HepG2 (cell line): ENCODE results near the gene NOXO1. TPM values are rescaled to one million over a fixed set of nuclear protein-coding genes. Genes with fewer than 3 reads are reported as not detected.

Experiments
- DMAP1 ChIP-seq: IDR thresholded peaks from 2 replicates; pipeline ENCODE4 v1.6.1; 2016
- ELF3 ChIP-seq: IDR thresholded peaks from 2 replicates; pipeline ENCODE4 v1.6.1; 2016; ENCODE audit warnings: missing genetic modification reagents, missing compliant biosample characterization
- HINFP ChIP-seq: sonication (generic); formaldehyde crosslinking; IDR thresholded peaks from 2 replicates; pipeline ENCODE4 v1.4.0; 2020; ENCODE audit warnings: low read depth, mild to moderate bottlenecking, missing genetic modification reagents
- JUND ChIP-seq: sonication (generic); formaldehyde crosslinking; IDR thresholded peaks from 2 replicates; pipeline ENCODE4 v1.8.0; 2022; ENCODE audit warnings: mild to moderate bottlenecking, missing genetic modification reagents
- KLF15 ChIP-seq: sonication (generic); formaldehyde crosslinking; IDR thresholded peaks from 2 replicates; pipeline ENCODE4 v1.8.1; 2023; ENCODE audit warnings: borderline replicate concordance, mild to moderate bottlenecking, inconsistent platforms, missing genetic modification reagents, mixed read lengths
- MAZ ChIP-seq, 2 experiments: sonication (generic) in 1 of 2; formaldehyde crosslinking in 1 of 2; IDR thresholded peaks; 2 replicates each; pipeline versions ENCODE4 v1.5.0 to v1.6.1; 2012 to 2020; ENCODE audit warnings: low read depth in 2 of 2, mild to moderate bottlenecking in 2 of 2, borderline replicate concordance in 1 of 2, improper control_type of control experiment in 1 of 2, low read length in 1 of 2, missing genetic modification reagents in 1 of 2, moderate library complexity in 1 of 2
- NR2F1 ChIP-seq, 2 experiments: fragments of 450-650 bp in 1 of 2; formaldehyde crosslinking in 1 of 2; IDR thresholded peaks; 2 replicates each; pipeline versions ENCODE4 v1.5.0 to v1.6.1; 2016 to 2020; ENCODE audit warnings: mild to moderate bottlenecking in 1 of 2, missing compliant biosample characterization in 1 of 2, missing genetic modification reagents in 1 of 2, moderate library complexity in 1 of 2
- PHF5A ChIP-seq: IDR thresholded peaks from one replicate; pipeline ENCODE4 v1.6.1; 2018; ENCODE audit warnings: low read depth, missing genetic modification reagents; ENCODE audit not compliant: unreplicated experiment
- SAP130 ChIP-seq: IDR thresholded peaks from 2 replicates; pipeline ENCODE4 v1.6.1; 2016; ENCODE audit warnings: low read depth
- SPEN ChIP-seq: sonication (generic); formaldehyde crosslinking; IDR thresholded peaks from 2 replicates; pipeline ENCODE4 v1.5.1; 2020; ENCODE audit warnings: low read depth, mild to moderate bottlenecking, missing genetic modification reagents
- ZBTB33 ChIP-seq: sonication (generic); formaldehyde crosslinking; IDR thresholded peaks from 2 replicates; pipeline ENCODE4 v1.4.0; 2020; ENCODE audit warnings: missing genetic modification reagents
- ZBTB38 ChIP-seq: sonication (generic); formaldehyde crosslinking; IDR thresholded peaks from 2 replicates; pipeline ENCODE4 v1.5.1; 2020; ENCODE audit warnings: mild to moderate bottlenecking, missing genetic modification reagents
- ZBTB42 ChIP-seq: sonication (generic); formaldehyde crosslinking; IDR thresholded peaks from 2 replicates; pipeline ENCODE4 v1.5.0; 2020; ENCODE audit warnings: mild to moderate bottlenecking, missing genetic modification reagents
- ZNF121 ChIP-seq: sonication (generic); formaldehyde crosslinking; IDR thresholded peaks from 2 replicates; pipeline ENCODE4 v1.5.0; 2020; ENCODE audit warnings: mild to moderate bottlenecking, missing genetic modification reagents
- ZNF296 ChIP-seq: sonication (generic); formaldehyde crosslinking; conservative IDR thresholded peaks from 2 replicates; pipeline ENCODE4 v1.5.0; 2020; ENCODE audit warnings: mild to moderate bottlenecking, missing genetic modification reagents
- ZNF569 ChIP-seq: sonication (generic); formaldehyde crosslinking; IDR thresholded peaks from 2 replicates; pipeline ENCODE4 v1.5.0; 2020; ENCODE audit warnings: mild to moderate bottlenecking, missing genetic modification reagents, moderate library complexity, borderline replicate concordance
- ZNF691 ChIP-seq: sonication (generic); formaldehyde crosslinking; IDR thresholded peaks from 2 replicates; pipeline ENCODE4 v1.4.0; 2020; ENCODE audit warnings: missing genetic modification reagents, low read depth, mild to moderate bottlenecking, borderline replicate concordance
- ZNF7 ChIP-seq: IDR thresholded peaks from 2 replicates; pipeline ENCODE4 v1.6.1; 2016; ENCODE audit warnings: missing biosample characterization, missing genetic modification reagents
- ZSCAN22 ChIP-seq: sonication (generic); formaldehyde crosslinking; IDR thresholded peaks from 2 replicates; pipeline ENCODE4 v1.4.0; 2020; ENCODE audit warnings: mild to moderate bottlenecking, missing genetic modification reagents
- polyA plus RNA-seq, 8 experiments: library from polyadenylated mRNA; depleted of rRNA in 3 of 8; stranded (reverse) in 7 of 8; unstranded in 1 of 8; fragments of >200 nt; fragmentation: Illumina TruSeq in 4 of 8; extraction: Trizol in 4 of 8; gene quantifications; 2 replicates each; pipeline versions ENCODE4 v1.2.1 to v1.2.3, GENCODE V29; 2011 to 2016; ENCODE audit warnings: low read depth in 4 of 8, missing spikeins in 1 of 8, mixed read lengths in 1 of 8; ENCODE audit not compliant: insufficient read depth in 1 of 8
- total RNA-seq, 5 experiments: library from RNA; depleted of rRNA; stranded (reverse); fragments of >200 nt; fragmentation: Illumina TruSeq; extraction: Trizol; gene quantifications; 2 replicates each; pipeline ENCODE4 v1.2.3, GENCODE V29; 2016; ENCODE audit warnings: low read depth in 1 of 5
- TF ChIP-seq, protein P1 (sequence below): sonication (generic); formaldehyde crosslinking; conservative IDR thresholded peaks from 2 replicates; pipeline ENCODE4 v1.8.0; 2022; ENCODE audit warnings: missing genetic modification reagents
- TF ChIP-seq, protein P2 (sequence below): sonication (generic); formaldehyde crosslinking; IDR thresholded peaks from 2 replicates; pipeline ENCODE4 v1.4.0; 2020; ENCODE audit warnings: missing genetic modification reagents, mild to moderate bottlenecking, borderline replicate concordance

The NOXO1 gene
- total and polyA plus RNA-seq, 2 of the 13 experiments (the other 11 are each of a cell fraction or from before 2014, with no cell fraction given), result 0.69 to 1.4 TPM

GRCh38 chr16:2016407-2016922 lies 35.2 kb upstream of the NOXO1 start (continued):
- TF ChIP-seq MAZ (IDR thresholded peaks at IDR 0.05; ENCODE audit: borderline replicate concordance, low read depth, low read length) (no peak), MAZ (CRISPR knock-in tag; IDR thresholded peaks at IDR 0.05; ENCODE audit: low read depth) (no peak), JUND (CRISPR knock-in tag) (no peak), ZNF691 (CRISPR knock-in tag) (no peak), SPEN (CRISPR knock-in tag) (no peak), HINFP (CRISPR knock-in tag) (no peak), SAP130 (CRISPR knock-in tag) (peak; percentile 40), DMAP1 (CRISPR knock-in tag) (no peak), ZBTB42 (CRISPR knock-in tag) (no peak), ZBTB38 (CRISPR knock-in tag) (no peak), NR2F1 (CRISPR knock-in tag; IDR thresholded peaks at IDR 0.05) (no peak), ZNF569 (CRISPR knock-in tag) (no peak), ZNF296 (CRISPR knock-in tag) (no peak), ZNF7 (no peak), ELF3 (no peak), ZBTB33 (CRISPR knock-in tag) (no peak), ZNF121 (CRISPR knock-in tag) (peak; percentile 85), PHF5A (CRISPR knock-in tag) (no peak), KLF15 (no peak), ZSCAN22 (CRISPR knock-in tag) (no peak)
- TF ChIP-seq, protein P1, sequence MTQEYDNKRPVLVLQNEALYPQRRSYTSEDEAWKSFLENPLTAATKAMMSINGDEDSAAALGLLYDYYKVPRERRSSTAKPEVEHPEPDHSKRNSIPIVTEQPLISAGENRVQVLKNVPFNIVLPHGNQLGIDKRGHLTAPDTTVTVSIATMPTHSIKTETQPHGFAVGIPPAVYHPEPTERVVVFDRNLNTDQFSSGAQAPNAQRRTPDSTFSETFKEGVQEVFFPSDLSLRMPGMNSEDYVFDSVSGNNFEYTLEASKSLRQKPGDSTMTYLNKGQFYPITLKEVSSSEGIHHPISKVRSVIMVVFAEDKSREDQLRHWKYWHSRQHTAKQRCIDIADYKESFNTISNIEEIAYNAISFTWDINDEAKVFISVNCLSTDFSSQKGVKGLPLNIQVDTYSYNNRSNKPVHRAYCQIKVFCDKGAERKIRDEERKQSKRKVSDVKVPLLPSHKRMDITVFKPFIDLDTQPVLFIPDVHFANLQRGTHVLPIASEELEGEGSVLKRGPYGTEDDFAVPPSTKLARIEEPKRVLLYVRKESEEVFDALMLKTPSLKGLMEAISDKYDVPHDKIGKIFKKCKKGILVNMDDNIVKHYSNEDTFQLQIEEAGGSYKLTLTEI (CRISPR knock-in tag), result no peak
- TF ChIP-seq, protein P2, sequence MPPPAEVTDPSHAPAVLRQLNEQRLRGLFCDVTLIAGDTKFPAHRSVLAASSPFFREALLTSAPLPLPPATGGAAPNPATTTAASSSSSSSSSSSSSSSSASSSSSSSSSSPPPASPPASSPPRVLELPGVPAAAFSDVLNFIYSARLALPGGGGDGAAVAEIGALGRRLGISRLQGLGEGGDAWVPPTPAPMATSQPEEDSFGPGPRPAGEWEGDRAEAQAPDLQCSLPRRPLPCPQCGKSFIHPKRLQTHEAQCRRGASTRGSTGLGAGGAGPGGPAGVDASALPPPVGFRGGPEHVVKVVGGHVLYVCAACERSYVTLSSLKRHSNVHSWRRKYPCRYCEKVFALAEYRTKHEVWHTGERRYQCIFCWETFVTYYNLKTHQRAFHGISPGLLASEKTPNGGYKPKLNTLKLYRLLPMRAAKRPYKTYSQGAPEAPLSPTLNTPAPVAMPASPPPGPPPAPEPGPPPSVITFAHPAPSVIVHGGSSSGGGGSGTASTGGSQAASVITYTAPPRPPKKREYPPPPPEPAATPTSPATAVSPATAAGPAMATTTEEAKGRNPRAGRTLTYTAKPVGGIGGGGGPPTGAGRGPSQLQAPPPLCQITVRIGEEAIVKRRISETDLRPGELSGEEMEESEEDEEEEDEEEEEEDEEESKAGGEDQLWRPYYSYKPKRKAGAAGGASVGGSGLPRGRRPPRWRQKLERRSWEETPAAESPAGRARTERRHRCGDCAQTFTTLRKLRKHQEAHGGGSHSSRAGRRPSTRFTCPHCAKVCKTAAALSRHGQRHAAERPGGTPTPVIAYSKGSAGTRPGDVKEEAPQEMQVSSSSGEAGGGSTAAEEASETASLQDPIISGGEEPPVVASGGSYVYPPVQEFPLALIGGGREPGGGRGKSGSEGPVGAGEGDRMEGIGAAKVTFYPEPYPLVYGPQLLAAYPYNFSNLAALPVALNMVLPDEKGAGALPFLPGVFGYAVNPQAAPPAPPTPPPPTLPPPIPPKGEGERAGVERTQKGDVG (CRISPR knock-in tag), result no peak
